ENCODE results near the gene TNFRSF1B.
"Not testable (repeated sequence)": the region's sequence is repeated elsewhere in the genome, so short reads cannot be mapped to it uniquely, and the experiment has no call there.

TNFRSF1B gene

GRCh38 chr1:12215118-12215961 lies 48.5 kb downstream of the TNFRSF1B start:
- no peak for DNase-seq (ENCODE audit: low read depth in 3 of 3)

GRCh38 chr1:12219800-12220199 lies 53.0 kb downstream of the TNFRSF1B start:
- no peak for DNase-seq (ENCODE audit: low read depth in 3 of 3)

GRCh38 chr1:12220890-12221289 lies 54.1 kb downstream of the TNFRSF1B start:
- no peak for DNase-seq (ENCODE audit: low read depth in 3 of 3)

- DNase-seq (ENCODE audit: low read depth in 3 of 3), result not testable (repeated sequence)
Measured at GRCh38 chr1:12222700-12223099, 55.9 kb downstream of the TNFRSF1B start.

GRCh38 chr1:12224092-12224491 lies 57.3 kb downstream of the TNFRSF1B start:
- DNase-seq (ENCODE audit: low read depth in 3 of 3), result not testable (repeated sequence)

- no peak for DNase-seq (ENCODE audit: low read depth in 3 of 3)
Measured at GRCh38 chr1:12228979-12229378, 62.2 kb downstream of the TNFRSF1B start.

GRCh38 chr1:12229386-12229834 lies 62.6 kb downstream of the TNFRSF1B start:
- no peak for DNase-seq (ENCODE audit: low read depth in 3 of 3)

GRCh38 chr1:12229835-12230548 lies 63.2 kb downstream of the TNFRSF1B start, which contains the start of gene VPS13D:
Gene VPS13D, plus strand, starts transcription at chr1:12230030. Its CDS starts 4,237 bp downstream, at chr1:12234267.
- DNase-seq (ENCODE audit: low read depth in 3 of 3), result peak; percentile 61 to 83 (median 75)

- DNase-seq (ENCODE audit: low read depth in 3 of 3), result no peak
Measured at GRCh38 chr1:12230549-12231275, 63.9 kb downstream of the TNFRSF1B start.

GRCh38 chr1:12231276-12231595 lies 64.4 kb downstream of the TNFRSF1B start:
- no peak for DNase-seq (ENCODE audit: low read depth in 3 of 3)

GRCh38 chr1:12232221-12232620 lies 65.4 kb downstream of the TNFRSF1B start:
- DNase-seq (ENCODE audit: low read depth in 3 of 3), result no peak

GRCh38 chr1:12244078-12244477 lies 77.3 kb downstream of the TNFRSF1B start:
- peak in 1 of 3 experiments; percentile 5 for DNase-seq (ENCODE audit: low read depth in 3 of 3)

- DNase-seq (ENCODE audit: low read depth in 3 of 3), result no peak
Measured at GRCh38 chr1:12244585-12244984, 77.8 kb downstream of the TNFRSF1B start.

GRCh38 chr1:12245116-12245515 lies 78.3 kb downstream of the TNFRSF1B start:
- no peak for DNase-seq (ENCODE audit: low read depth in 3 of 3)

- DNase-seq (ENCODE audit: low read depth in 3 of 3), result no peak
Measured at GRCh38 chr1:12245733-12246132, 78.9 kb downstream of the TNFRSF1B start.

- DNase-seq (ENCODE audit: low read depth in 3 of 3), result no peak
Measured at GRCh38 chr1:12246584-12246983, 79.8 kb downstream of the TNFRSF1B start.

- no peak for DNase-seq (ENCODE audit: low read depth in 3 of 3)
Measured at GRCh38 chr1:12249181-12249580, 82.4 kb downstream of the TNFRSF1B start.

GRCh38 chr1:12249748-12250147 lies 83.0 kb downstream of the TNFRSF1B start:
- no peak for DNase-seq (ENCODE audit: low read depth in 3 of 3)

GRCh38 chr1:12251442-12251841 lies 84.7 kb downstream of the TNFRSF1B start:
- no peak for DNase-seq (ENCODE audit: low read depth in 3 of 3)

- DNase-seq (ENCODE audit: low read depth in 3 of 3), result no peak
Measured at GRCh38 chr1:12255913-12256312, 89.1 kb downstream of the TNFRSF1B start.

- DNase-seq (ENCODE audit: low read depth in 3 of 3), result no peak
Measured at GRCh38 chr1:12258272-12258671, 91.5 kb downstream of the TNFRSF1B start.
